HG03196 (cell line): ENCODE data around the gene OR3A2.
"Not testable (repeated sequence)": the region's sequence is repeated elsewhere in the genome, so short reads cannot be mapped to it uniquely, and the experiment has no call there.

Experiments
- ATAC-seq: cut with Tn5 transposase; IDR thresholded peaks from one replicate; pipeline ENCODE4 v1.9.1; 2021; ENCODE audit not compliant: unreplicated experiment

Gene OR3A2

DNA sequence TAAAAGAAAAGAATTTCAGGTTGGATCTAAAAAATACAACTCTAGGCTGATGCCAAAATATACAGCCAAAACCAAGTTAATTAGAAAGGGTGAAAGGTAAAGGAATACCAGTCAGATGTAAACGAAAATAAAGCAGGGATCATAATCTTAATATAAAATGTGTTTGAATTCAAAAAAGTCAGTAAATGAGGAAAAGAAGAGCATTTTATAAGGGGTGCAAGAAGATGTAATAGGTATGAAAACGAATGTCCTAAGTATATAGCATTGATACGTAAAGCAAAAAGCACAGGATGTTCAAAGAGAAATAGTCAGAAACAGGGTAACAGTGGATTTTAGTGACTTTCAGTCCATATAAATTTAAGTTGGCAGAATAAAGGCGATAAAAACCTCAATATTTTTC is 90.5 kb downstream of the OR3A2 start:
- ATAC-seq: no peak

DNA sequence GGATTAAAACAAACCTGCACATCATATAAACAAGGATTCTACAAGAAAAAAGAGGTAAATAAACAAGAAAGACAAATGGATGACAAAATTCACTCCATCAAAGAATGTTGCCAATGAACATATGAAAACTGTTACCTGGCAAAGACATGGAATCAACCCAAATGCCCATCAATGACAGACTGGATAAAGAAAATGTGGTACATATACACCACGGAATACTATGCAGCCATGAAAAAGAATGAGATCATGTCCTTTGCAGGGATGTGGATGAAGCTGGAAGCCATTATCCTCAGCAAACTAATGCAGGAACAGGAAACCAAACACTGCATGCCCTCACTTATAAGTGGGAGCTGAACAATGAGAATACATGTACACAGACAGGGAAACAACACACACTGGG is 92.6 kb downstream of the OR3A2 start:
- not testable (repeated sequence) for ATAC-seq

DNA sequence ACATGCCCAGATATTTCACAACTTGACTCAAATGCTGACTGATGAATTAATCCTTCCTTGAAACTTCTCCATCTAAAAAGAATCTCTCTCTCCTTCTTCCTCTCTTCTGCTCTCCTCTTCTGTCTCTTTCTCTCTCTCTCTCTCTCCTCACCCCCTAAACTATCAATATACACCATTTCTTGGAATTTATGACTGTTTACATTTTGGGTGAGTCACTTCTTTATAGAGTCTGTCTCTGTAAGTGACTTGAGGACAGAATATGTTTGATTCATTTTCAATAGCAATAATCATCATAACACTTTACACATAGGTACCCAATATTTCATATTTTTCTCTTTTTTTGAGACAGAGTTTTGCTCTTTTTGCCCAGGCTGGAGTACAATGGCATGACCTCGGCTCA is 103.2 kb downstream of the OR3A2 start:
- ATAC-seq: no peak

DNA sequence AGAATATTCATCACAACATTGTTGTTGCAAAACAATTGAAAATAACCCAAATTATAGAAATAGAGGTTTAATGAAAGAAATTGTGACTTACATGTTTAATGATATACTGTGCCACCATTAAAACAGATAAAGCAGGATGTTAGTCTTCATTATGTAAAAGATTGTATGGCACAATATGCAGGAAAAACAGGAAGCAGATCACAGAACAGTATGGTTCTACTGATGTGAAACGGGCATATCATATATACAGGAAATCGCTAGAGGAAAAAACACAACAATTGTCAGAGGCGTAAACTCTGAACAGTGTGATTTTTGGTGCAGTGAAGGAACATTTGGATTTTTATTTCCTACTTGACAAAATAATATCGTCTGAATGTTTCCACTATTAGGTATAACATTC is 110.0 kb downstream of the OR3A2 start:
- no peak for ATAC-seq

DNA sequence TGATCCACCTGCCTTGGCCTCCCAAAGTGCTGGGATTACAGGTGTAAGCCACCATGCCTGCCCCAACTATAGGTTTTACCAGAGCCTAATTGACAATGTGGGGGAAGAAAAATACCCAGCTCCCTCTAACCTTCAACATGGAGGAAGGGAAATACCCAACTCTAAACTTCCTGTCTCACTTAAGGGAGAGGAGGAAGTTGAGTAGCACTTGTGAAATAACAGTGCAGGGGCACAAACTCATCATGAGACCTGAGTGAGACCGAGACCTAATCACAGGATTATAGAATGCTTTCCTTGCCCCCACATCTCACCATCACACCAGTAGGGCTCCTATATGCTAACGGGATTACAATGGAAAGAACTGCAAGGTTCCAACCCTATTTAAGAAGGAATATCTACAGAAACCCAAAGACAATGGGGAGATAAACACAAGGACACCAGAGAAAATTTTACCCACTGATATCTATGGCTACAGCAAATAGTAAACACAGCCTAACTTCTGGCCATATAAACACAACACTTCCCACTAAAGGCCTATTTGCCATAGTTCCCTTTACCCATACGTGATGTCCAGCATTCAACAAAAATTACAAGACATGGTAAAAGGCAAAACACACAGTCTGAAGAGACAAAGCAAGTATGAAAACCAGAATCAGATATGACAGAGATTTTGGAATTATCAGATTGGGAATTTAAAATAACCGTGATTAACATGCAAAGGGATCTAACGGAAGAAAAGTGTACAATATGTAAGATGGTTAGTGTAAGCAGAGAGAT is 114.8 kb downstream of the OR3A2 start:
- no peak for ATAC-seq

DNA sequence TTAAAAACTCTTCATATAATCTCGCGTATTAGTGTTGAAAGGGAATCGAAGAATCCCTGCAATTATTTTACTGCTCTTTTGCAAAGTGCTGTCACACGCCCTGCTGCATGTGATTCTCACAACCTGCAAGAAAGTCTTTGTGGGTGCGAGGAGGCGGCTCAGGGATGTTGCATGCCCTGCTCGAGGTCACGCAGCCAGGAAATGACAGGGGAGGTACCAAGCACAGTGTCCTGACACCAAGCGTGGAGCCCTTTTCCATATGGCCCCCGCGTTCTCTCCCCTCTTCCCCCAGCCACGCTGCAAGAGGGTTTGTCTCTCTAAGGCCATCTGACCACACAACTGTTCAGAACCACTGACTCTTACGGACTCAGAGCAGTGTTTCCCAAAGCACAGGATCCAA is 125.5 kb downstream of the OR3A2 start:
- no peak for ATAC-seq

DNA sequence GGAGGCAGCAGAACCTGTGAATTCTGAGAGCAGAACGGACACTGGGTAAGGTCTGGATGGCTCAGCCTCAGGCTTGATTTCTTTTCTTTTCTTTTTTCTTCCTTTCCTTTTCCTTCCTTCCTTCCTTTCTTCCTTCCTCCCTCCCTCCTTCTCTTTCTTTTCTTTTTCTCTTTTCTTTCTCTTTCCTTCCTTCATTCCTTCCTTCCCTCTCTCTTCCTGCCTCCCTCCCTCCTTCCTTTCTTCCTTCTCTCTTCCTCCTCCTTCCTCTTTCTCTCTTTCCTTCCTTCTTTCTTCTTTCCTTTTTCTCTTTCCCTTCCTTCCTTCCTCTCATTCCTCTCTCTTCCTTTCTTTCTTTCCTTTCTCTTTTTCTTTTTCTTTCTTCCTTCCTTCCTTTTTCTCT is 125.9 kb downstream of the OR3A2 start:
- no peak for ATAC-seq

DNA sequence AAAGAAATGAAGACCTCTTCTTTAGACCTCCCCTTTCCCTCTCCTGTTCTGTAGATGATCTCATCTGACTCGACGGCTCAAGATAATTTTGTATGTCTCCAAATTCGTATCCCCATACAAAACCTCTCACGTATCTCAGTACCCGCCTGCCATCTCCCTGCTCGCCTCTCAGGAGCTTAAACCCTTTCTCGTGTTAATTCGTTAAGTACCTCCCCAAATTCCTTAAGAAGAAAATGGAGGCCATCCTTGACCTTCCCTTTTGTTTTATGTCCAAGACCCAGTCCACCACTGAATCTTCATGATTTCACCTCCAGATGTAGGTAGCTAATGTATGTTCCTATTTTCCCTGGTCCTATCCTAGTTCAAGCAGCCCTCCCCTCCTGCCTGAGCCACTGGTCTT is 129.5 kb downstream of the OR3A2 start:
- ATAC-seq: no peak

DNA sequence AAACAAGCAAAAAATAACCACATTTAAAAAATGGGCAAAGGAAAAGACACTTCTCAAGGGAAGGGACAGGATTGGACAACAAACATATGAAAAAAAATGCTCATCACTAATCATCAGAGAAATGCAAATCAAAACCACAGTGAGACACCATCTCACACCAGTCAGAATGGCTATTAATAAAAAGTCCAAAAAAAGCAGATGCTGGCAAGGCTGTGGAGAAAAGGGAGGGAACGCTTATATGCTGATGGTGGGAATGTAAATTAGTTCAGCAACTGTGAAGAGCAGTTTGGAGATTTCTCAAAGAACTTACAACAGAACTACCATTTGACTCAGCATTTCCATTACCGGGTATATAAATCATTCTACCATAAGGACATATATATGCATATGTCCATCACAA is 137.1 kb downstream of the OR3A2 start:
- not testable (repeated sequence) for ATAC-seq

DNA sequence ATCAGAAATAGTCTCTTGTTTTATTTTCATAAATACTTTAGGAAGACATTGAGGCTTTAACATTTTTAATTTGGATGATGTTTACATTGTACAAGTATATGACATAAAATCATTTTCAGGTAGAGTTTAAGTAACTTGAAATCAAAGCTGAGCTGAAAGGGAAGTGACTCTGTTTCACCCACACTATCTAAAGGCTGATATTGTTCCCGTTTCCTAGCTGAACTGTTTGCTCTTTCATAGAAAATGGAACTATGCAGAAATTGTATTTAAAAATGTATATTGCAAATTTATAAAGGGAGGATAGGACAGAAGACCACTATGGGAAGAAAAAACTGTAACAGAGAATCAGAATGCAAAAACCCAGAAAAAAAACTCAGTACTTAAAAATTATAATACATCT is 141.3 kb downstream of the OR3A2 start:
- ATAC-seq: not testable (repeated sequence)

DNA sequence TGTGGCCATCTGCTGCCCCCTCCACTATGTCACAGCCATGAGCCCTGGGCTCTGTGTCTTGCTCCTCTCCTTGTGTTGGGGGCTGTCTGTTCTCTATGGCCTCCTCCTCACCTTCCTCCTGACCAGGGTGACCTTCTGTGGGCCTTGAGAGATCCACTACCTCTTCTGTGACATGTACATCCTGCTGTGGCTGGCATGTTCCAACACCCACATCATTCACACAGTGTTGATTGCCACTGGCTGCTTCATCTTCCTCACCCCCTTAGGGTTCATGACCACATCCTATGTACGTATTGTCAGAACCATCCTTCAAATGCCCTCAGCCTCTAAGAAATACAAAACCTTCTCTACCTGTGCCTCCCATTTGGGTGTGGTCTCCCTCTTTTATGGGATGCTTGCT is 145.1 kb downstream of the OR3A2 start:
- not testable (repeated sequence) for ATAC-seq

DNA sequence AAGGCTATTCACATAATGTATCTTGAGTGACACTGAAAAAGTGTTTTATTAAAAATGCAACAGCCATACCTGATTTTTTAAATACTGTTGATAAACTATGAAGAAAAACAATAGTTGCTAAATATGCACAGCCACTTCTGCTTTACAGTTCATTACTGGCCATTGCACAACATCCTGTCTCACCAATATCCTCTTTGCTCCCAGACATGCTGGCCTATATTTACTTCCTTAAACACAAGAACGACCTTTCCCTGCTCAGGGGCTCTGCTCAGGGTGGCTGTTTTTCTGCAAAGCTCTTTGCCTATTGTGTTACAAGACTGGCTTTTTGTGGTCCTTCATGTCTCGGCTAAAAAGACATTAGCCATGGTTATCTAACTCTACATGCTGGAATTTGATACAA is 147.4 kb downstream of the OR3A2 start:
- not testable (repeated sequence) for ATAC-seq

DNA sequence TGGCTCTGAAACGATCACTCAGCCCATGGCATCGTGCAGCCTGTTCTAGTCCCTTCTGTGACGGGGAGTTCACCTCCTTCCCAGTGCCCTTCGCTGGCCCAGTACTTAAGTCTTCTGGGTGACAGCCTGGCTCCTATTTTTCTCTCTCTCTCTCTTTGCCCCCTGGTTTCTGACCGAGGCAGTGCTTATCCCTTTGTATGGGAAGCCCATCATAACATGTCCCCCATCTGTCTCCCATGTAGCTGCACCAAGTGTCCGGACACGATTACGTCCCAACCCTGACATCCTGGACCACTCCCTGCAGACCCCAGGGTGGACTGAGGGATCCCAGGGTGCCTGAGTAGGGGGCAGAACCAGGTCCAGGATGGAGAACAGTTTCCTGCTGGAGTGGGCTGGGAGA is 153.8 kb downstream of the OR3A2 start:
- ATAC-seq: not testable (repeated sequence)
